Right atrium auricular region (tissue), 2 donors: Measurements from ENCODE around the gene KCNT2. TPM values are rescaled to one million over a fixed set of nuclear protein-coding genes. Genes with fewer than 3 reads are reported as not detected.
A peak's percentile ranks its signal among the peaks of the same experiment; 100 is the strongest.

Experiments used
- DNase-seq: peaks from one replicate; pipeline ENCODE4 v3.0.0-alpha.2; 2019; ENCODE audit warnings: low spot score
- H3K27ac ChIP-seq, 2 donors: fragments of 200-600 bp; sonication (generic); 1 replicate in 1 of 2; 2 replicates in 1 of 2; pipeline ENCODE4 v1.5.1; 2016 to 2019
- H3K27me3 ChIP-seq, 2 donors: fragments of 200-600 bp; sonication (generic); one replicate each; pipeline versions ENCODE4 v1.5.1 to v1.6.0; 2017 to 2019
- H3K36me3 ChIP-seq: fragments of 200-600 bp; sonication (generic); one replicate; pipeline ENCODE4 v1.5.1; 2016
- H3K4me1 ChIP-seq, 2 donors: fragments of 200-600 bp; sonication (generic); one replicate each; pipeline versions ENCODE4 v1.5.1 to v1.6.0; 2017 to 2019
- H3K4me3 ChIP-seq, 2 donors: fragments of 200-600 bp; sonication (generic); 1 replicate in 1 of 2; 2 replicates in 1 of 2; pipeline ENCODE4 v1.5.1; 2017 to 2019; ENCODE audit warnings: mild to moderate bottlenecking in 1 of 2, moderate library complexity in 1 of 2
- H3K9me3 ChIP-seq, 2 donors: fragments of 200-600 bp; sonication (generic); one replicate each; pipeline ENCODE4 v1.5.1; 2019
- total RNA-seq, 2 donors: library from RNA; depleted of rRNA; stranded (reverse); fragments of >200 nt; gene quantifications; one replicate each; pipeline ENCODE4 v1.1.0, GENCODE V29; 2016
- TF ChIP-seq, protein P1 (sequence below), 2 donors: fragments of 200-600 bp; sonication (generic); IDR thresholded peaks; one replicate each; pipeline ENCODE4 v1.5.1; 2019; ENCODE audit warnings: antibody characterized with exemption in 2 of 2

The KCNT2 gene
- total RNA-seq, 2 donors from 2014 or later: 3.9 to 14.1 TPM

DNA sequence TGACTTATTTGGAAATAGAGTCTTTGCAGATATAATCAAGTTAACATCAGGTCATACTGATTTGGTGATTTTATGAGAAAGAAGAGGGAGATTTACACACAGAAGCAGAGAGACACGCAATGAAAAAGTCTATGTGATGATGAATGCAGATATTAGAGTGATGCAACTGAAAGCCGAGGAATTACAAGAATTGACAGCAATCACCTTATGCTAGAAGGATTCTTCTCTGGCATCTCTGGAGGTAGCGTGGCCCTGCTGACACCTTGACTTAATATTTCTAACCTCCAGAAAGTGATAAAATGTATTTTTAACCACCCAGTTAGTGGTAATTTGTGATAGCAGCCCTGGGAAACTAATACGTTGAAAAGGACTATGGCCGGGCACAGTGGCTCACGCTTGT, 29.4 kb upstream of the KCNT2 start:
- TF ChIP-seq, protein P1, sequence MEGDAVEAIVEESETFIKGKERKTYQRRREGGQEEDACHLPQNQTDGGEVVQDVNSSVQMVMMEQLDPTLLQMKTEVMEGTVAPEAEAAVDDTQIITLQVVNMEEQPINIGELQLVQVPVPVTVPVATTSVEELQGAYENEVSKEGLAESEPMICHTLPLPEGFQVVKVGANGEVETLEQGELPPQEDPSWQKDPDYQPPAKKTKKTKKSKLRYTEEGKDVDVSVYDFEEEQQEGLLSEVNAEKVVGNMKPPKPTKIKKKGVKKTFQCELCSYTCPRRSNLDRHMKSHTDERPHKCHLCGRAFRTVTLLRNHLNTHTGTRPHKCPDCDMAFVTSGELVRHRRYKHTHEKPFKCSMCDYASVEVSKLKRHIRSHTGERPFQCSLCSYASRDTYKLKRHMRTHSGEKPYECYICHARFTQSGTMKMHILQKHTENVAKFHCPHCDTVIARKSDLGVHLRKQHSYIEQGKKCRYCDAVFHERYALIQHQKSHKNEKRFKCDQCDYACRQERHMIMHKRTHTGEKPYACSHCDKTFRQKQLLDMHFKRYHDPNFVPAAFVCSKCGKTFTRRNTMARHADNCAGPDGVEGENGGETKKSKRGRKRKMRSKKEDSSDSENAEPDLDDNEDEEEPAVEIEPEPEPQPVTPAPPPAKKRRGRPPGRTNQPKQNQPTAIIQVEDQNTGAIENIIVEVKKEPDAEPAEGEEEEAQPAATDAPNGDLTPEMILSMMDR (IDR thresholded peaks at IDR 0.05): no peak
- Histone ChIP-seq H3K9me3 (no peaks in the 10 kb centered on the region), H3K4me1 (no peaks in the 10 kb centered on the region), H3K36me3 (no peaks in the 10 kb centered on the region), H3K27ac (no peak overlapping the region), H3K4me3 (no peak overlapping the region), H3K27me3 (no peaks in the 10 kb centered on the region)
- no peak for DNase-seq

DNA sequence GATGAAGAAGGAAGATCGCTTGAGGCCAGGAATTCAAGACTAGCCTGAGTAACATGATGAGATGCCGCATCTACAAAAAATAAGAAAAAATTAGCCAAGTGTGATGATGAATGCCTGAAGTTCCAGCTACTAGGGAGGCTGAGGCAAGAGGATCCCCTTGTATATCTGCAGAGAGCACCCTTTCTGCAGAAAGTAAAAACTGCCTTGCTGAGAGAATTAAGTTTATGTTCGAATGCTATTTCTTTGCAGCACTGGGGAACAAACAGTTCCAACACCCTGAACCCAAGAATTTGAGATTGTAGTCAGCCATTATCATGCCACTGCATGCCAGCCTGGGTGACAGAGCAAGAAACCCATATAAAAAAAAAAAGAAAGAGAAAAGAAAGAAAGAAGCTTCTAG, 20.6 kb upstream of the KCNT2 start:
- Histone ChIP-seq H3K9me3 (peaks cover 0 to 19% of the 10 kb centered on the region in 2 donors), H3K4me3 (no peak overlapping the region), H3K36me3 (no peaks in the 10 kb centered on the region), H3K27ac (no peak overlapping the region), H3K27me3 (no peaks in the 10 kb centered on the region), H3K4me1 (no peaks in the 10 kb centered on the region)
- no peak for DNase-seq
- TF ChIP-seq, protein P1 (IDR thresholded peaks at IDR 0.05): no peak

DNA sequence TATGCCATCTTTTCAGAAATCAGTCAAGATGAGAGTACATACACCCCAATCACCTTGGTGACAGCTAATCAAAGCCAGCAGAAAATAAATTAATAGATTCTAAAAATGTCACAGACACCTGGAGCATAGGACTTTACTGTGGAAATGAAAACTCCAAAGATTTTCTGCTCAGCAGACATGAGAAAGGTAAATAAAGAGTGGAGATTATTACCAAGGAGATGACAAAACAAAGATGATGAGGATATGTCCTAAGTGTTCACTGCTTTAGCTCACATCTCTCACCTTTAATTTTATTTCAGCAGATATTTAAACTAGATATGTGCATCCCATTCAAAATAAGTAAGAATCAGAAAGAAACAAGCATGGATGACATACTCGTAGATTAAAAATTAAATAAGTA, 14.8 kb upstream of the KCNT2 start:
- DNase-seq: no peak
- peaks cover 0 to 4% of the 10 kb centered on the region in 2 donors for H3K9me3 ChIP-seq
- H3K36me3 ChIP-seq: no peaks in the 10 kb centered on the region
- H3K27me3 ChIP-seq: no peaks in the 10 kb centered on the region
- no peak overlapping the region for H3K4me3 ChIP-seq
- H3K4me1 ChIP-seq: no peaks in the 10 kb centered on the region
- TF ChIP-seq, protein P1 (IDR thresholded peaks at IDR 0.05): no peak
- no peak overlapping the region for H3K27ac ChIP-seq

DNA sequence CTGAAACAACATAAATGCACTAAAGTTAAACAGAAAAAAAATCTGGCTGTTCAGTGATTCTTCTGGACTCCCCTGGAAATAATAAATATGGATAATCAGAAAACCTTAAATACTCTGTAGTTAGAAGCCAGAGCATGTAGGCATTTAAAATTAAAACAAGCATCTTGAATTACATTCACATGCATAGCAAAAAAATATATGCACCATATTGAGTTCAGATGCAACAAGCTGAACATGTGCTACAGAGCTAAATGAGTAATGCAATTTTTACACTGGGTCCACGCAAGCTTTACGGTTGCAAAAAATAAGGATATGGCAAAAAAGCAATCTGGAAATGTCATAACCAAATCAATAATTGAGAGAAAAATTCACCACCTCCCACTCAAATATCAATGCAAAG, 11.5 kb upstream of the KCNT2 start:
- H3K4me1 ChIP-seq: no peaks in the 10 kb centered on the region
- TF ChIP-seq, protein P1 (IDR thresholded peaks at IDR 0.05): no peak
- H3K27ac ChIP-seq: no peak overlapping the region
- no peak for DNase-seq
- H3K4me3 ChIP-seq: no peak overlapping the region
- H3K36me3 ChIP-seq: no peaks in the 10 kb centered on the region
- no peaks in the 10 kb centered on the region for H3K9me3 ChIP-seq
- H3K27me3 ChIP-seq: no peaks in the 10 kb centered on the region

DNA sequence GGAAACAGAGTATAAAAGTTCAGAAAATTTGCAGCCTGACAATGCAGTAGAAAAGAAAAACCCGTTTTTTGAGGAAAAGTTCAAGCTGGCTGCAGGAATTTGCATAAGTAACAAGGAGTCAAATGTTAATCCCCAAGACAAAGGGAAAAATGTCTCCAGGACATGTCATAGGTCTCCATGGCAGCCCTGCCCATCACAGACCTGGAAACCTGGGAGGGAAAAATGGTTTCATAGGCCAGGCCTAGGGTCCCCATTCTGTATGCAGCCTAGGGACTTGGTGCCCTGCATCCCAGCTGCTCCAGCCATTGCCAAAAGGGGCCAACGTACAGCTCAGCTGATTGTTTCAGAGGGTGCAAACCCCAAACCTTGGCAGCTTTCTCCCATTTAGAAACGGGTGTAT, 3.6 kb upstream of the KCNT2 start:
- Histone ChIP-seq H3K36me3 (no peaks in the 10 kb centered on the region), H3K27me3 (no peaks in the 10 kb centered on the region), H3K9me3 (no peaks in the 10 kb centered on the region), H3K4me3 (no peak overlapping the region), H3K4me1 (peaks cover 0 to 4% of the 10 kb centered on the region in 2 donors), H3K27ac (no peak overlapping the region)
- no peak for DNase-seq
- TF ChIP-seq, protein P1 (IDR thresholded peaks at IDR 0.05): no peak

DNA sequence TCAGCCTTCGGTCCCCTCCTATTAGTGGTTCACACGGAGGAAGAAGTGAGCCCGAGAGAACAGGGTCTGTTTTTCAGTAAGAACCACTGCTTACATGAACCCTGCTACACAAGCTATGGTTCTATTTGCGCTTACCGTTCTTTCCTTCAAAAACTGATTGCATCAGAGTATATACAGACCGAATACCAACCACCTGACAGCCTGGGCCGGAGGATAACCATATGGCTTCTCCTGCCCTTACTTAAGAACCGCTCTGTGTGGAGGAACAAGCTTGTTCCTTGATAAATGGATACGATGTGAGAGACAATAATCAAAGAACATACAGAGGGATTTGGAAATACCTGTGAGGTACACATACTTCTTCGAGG, 1.1 kb upstream of the KCNT2 start:
- H3K27ac ChIP-seq: peak overlapping the region; percentile 65 to 70
- H3K9me3 ChIP-seq: no peaks in the 10 kb centered on the region
- peaks cover 0 to 4% of the 10 kb centered on the region in 2 donors for H3K4me1 ChIP-seq
- H3K27me3 ChIP-seq: no peaks in the 10 kb centered on the region
- peak overlapping the region in 1 of 2 donors; percentile 53 for H3K4me3 ChIP-seq
- DNase-seq: no peak
- TF ChIP-seq, protein P1 (IDR thresholded peaks at IDR 0.05): no peak
- H3K36me3 ChIP-seq: no peaks in the 10 kb centered on the region
